C4-2B (cell line): Measurements from ENCODE around the gene C6orf132.

Source experiments
- H3K27ac ChIP-seq: fragments of 450-650 bp; 2 replicates; pipeline ENCODE4 v1.5.1; 2017
- CTCF ChIP-seq: fragments of 450-650 bp; conservative IDR thresholded peaks from 2 replicates; pipeline ENCODE4 v1.5.1; 2017; ENCODE audit warnings: mild to moderate bottlenecking
- ZFX ChIP-seq: fragments of 450-650 bp; IDR thresholded peaks from 2 replicates; pipeline ENCODE4 v1.6.1; 2017

C6orf132 gene

GRCh38 chr6:42059743-42060142, 82.7 kb downstream of the C6orf132 start:
- TF ChIP-seq CTCF, result no peak
- TF ChIP-seq ZFX, result no peak
- no peak overlapping the region for H3K27ac ChIP-seq

GRCh38 chr6:42053601-42054000, 88.8 kb downstream of the C6orf132 start:
- H3K27ac ChIP-seq, result no peak overlapping the region
- TF ChIP-seq ZFX (no peak), CTCF (no peak)

GRCh38 chr6:42051268-42051653, 91.2 kb downstream of the C6orf132 start:
- TF ChIP-seq CTCF (no peak), ZFX (no peak)
- H3K27ac ChIP-seq, result no peak overlapping the region
